ENCODE results near the gene RET.

Gene RET

GRCh38 chr10:43035800-43036199 lies 41.1 kb upstream of the RET start:
- Histone ChIP-seq H3K4me1 (no peaks in the 10 kb centered on the region), H3K27ac (no peak overlapping the region), H3K36me3 (ENCODE audit: control insufficient read depth, insufficient read depth, low read length) (no peaks in the 10 kb centered on the region), H3K4me3 (ENCODE audit: low read depth, low read length) (no peak overlapping the region), H3K27me3 (ENCODE audit: control insufficient read depth, insufficient read depth, low read length) (no peaks in the 10 kb centered on the region), H2AFZ (peak overlapping the region; percentile 19), H3K9ac (no peak overlapping the region), H3K9me3 (ENCODE audit: control insufficient read depth, low read length) (no peaks in the 10 kb centered on the region), H3K79me2 (no peaks in the 10 kb centered on the region), H3K4me2 (ENCODE audit: low read length) (no peak overlapping the region)
- TF ChIP-seq CTCF (IDR thresholded peaks at IDR 0.05) = no peak

GRCh38 chr10:43036481-43037428 lies 40.1 kb upstream of the RET start:
- Histone ChIP-seq H3K27ac (no peak overlapping the region), H3K9me3 (ENCODE audit: control insufficient read depth, low read length) (no peaks in the 10 kb centered on the region), H3K27me3 (ENCODE audit: control insufficient read depth, insufficient read depth, low read length) (no peaks in the 10 kb centered on the region), H3K9ac (no peak overlapping the region), H3K4me3 (ENCODE audit: low read depth, low read length) (no peak overlapping the region), H3K4me1 (no peaks in the 10 kb centered on the region), H3K36me3 (ENCODE audit: control insufficient read depth, insufficient read depth, low read length) (no peaks in the 10 kb centered on the region), H3K79me2 (no peaks in the 10 kb centered on the region), H2AFZ (no peak overlapping the region), H3K4me2 (ENCODE audit: low read length) (no peak overlapping the region)
- no peak for TF ChIP-seq CTCF (IDR thresholded peaks at IDR 0.05)

GRCh38 chr10:43037440-43037839 lies 39.4 kb upstream of the RET start:
- Histone ChIP-seq H3K4me3 (ENCODE audit: low read depth, low read length) (no peak overlapping the region), H3K27ac (no peak overlapping the region), H3K4me2 (ENCODE audit: low read length) (no peak overlapping the region), H3K9me3 (ENCODE audit: control insufficient read depth, low read length) (no peaks in the 10 kb centered on the region), H3K9ac (no peak overlapping the region), H3K4me1 (no peaks in the 10 kb centered on the region), H3K27me3 (ENCODE audit: control insufficient read depth, insufficient read depth, low read length) (no peaks in the 10 kb centered on the region), H2AFZ (no peak overlapping the region), H3K36me3 (ENCODE audit: control insufficient read depth, insufficient read depth, low read length) (no peaks in the 10 kb centered on the region), H3K79me2 (no peaks in the 10 kb centered on the region)
- no peak for TF ChIP-seq CTCF (IDR thresholded peaks at IDR 0.05)

- no peak overlapping the region for H2AFZ ChIP-seq
- no peak overlapping the region for H3K4me3 ChIP-seq (ENCODE audit: low read depth, low read length)
- no peaks in the 10 kb centered on the region for H3K36me3 ChIP-seq (ENCODE audit: control insufficient read depth, insufficient read depth, low read length)
- H3K4me2 ChIP-seq (ENCODE audit: low read length) = no peak overlapping the region
- no peaks in the 10 kb centered on the region for H3K27me3 ChIP-seq (ENCODE audit: control insufficient read depth, insufficient read depth, low read length)
- no peak overlapping the region for H3K9ac ChIP-seq
- H3K4me1 ChIP-seq = no peaks in the 10 kb centered on the region
- no peak for TF ChIP-seq CTCF (IDR thresholded peaks at IDR 0.05)
- H3K79me2 ChIP-seq = no peaks in the 10 kb centered on the region
- H3K9me3 ChIP-seq (ENCODE audit: control insufficient read depth, low read length) = no peaks in the 10 kb centered on the region
- no peak overlapping the region for H3K27ac ChIP-seq
These were observed 38.7 kb upstream of the RET start for GRCh38 chr10:43037942-43038782.
